Skeletal muscle cell (primary cell): ENCODE data around the gene TDRD6.
A peak's percentile ranks its signal among the peaks of the same experiment; 100 is the strongest.

Experiments used
- DNase-seq: peaks from one replicate; pipeline ENCODE4 v3.0.0-alpha.2; 2010; ENCODE audit warnings: low read depth
- H3K4me3 ChIP-seq: 2 replicates; pipeline ENCODE4 v1.5.1; 2011; ENCODE audit warnings: low read depth, mild to moderate bottlenecking, control low read depth, low read length, moderate library complexity

Gene TDRD6

DNA sequence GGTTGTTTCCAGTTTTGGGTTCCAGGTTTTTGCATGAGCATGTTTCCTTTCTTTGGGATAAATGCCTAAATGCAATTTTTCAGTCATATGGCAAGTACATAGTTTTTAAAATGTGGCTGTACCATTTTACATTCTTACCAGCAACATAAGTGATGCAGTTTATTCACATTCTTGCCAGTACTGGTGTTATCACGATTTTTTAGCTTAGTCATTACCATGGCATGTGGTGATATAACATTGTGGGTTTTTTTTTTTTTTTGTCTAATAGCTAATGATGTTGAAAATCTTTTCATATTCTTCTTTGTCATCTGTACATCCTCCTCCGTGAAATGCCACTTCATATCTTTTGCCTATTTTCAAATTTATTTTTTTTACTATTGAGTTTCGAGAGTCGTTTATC lies 2.9 kb upstream of the TDRD6 start:
- H3K4me3 ChIP-seq = no peak overlapping the region
- no peak for DNase-seq

DNA sequence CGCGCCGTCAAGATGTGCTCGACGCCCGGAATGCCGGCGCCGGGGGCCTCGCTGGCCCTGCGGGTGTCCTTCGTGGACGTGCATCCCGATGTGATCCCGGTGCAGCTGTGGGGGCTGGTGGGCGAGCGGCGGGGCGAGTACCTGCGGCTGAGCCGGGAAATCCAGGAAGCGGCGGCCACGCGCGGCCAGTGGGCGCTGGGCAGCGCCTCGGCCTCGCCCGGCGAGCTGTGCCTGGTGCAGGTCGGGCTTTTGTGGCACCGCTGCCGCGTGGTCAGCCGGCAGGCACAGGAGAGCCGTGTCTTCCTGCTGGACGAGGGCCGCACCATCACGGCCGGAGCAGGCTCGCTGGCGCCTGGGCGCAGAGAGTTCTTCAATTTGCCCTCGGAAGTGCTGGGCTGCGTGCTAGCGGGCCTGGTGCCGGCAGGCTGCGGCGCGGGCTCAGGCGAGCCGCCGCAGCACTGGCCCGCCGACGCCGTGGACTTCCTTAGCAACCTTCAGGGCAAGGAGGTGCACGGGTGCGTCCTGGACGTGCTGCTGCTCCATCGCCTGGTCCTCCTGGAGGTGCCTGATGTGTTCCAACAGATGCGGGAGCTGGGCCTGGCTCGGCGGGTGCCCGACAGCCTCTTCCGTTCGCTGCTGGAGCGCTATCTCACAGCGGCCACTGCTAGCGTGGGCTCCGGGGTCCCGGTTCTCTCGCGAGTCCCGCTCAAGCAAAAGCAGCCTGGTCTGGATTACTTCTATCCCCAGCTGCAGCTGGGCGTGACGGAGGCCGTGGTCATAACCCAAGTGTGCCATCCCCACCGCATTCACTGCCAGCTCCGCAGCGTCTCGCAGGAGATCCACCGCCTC lies 656 bp downstream of the TDRD6 start:
- DNase-seq = no peak
- H3K4me3 ChIP-seq = no peak overlapping the region

DNA sequence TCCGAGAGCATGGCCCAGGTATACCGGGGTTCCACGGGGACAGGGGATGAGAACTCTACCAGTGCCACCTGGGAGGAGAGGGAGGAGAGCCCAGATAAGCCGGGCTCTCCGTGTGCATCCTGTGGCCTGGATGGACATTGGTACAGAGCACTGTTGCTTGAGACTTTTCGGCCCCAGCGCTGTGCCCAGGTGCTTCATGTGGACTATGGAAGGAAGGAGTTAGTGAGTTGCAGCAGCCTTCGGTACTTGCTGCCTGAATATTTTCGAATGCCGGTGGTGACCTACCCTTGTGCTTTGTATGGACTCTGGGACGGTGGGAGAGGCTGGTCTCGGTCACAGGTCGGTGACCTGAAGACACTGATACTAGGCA lies 1.3 kb downstream of the TDRD6 start:
- H3K4me3 ChIP-seq = no peak overlapping the region

DNA sequence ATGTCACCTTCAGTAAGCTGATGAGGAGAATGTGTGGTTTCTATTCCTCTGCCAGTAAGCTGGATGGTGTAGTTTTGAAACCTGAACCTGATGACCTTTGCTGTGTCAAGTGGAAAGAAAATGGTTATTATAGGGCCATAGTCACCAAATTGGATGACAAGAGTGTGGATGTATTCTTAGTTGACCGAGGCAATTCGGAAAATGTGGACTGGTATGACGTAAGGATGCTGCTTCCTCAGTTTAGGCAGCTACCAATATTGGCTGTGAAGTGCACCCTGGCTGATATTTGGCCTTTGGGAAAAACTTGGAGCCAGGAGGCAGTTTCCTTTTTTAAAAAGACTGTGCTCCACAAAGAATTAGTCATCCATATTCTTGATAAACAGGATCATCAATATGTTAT lies 2.0 kb downstream of the TDRD6 start:
- no peak overlapping the region for H3K4me3 ChIP-seq
- DNase-seq = no peak

More for the DNA sequence above, 1.3 kb downstream of the TDRD6 start:
- DNase-seq = no peak

DNA sequence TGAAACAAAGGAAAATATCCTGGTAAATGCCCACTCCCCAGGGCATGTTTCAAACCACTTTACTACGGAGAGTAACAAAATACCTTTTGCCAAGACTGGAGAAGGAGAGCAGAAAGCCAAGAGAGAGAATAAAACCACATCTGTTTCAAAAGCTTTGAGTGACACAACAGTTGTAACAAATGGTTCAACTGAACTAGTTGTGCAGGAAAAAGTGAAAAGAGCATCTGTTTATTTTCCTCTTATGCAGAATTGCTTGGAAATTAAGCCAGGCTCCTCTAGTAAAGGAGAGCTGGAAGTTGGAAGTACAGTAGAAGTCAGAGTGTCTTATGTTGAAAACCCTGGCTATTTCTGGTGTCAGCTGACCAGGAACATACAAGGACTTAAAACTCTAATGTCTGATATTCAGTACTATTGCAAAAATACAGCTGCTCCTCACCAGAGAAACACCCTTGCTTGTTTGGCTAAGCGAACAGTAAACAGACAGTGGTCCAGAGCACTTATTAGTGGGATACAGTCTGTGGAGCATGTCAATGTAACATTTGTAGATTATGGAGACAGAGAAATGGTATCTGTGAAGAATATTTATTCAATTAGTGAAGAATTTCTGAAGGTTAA lies 2.6 kb downstream of the TDRD6 start:
- DNase-seq = no peak
- H3K4me3 ChIP-seq = no peak overlapping the region

DNA sequence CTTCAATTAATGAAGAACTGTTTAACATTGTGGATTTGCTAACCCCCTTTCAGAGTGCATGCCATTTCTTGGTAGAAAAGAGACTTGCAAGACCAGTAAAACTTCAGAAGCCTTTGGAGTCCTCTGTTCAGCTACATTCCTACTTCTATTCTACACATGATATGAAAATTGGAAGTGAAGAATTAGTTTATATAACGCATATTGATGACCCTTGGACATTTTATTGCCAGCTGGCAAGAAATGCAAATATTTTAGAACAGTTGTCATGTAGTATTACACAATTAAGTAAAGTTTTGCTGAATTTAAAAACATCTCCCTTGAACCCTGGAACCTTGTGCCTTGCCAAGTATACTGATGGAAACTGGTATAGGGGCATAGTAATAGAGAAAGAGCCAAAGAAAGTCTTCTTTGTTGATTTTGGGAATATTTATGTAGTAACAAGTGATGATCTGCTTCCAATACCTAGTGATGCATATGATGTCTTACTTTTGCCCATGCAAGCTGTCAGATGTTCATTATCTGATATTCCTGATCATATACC lies 3.3 kb downstream of the TDRD6 start:
- no peak overlapping the region for H3K4me3 ChIP-seq
- DNase-seq = no peak

DNA sequence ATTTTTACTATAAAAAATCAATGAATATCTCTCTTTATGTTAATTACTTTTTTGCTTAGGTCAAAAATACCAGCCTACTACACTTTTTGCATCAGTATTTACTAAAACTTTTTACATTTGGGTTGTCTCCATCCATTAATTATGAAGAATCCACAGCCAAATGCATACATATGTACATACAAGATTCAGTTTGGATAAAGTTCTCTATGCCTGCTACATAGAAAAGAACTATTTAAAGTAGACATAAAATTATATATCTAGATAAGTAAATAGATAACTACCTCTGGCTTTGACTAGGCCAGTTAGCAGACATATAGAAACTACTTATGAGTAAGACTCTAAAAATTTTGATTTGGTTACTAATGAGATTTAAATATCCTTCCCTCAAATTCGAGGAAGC lies 12.3 kb downstream of the TDRD6 start:
- DNase-seq = no peak
- H3K4me3 ChIP-seq = no peak overlapping the region

DNA sequence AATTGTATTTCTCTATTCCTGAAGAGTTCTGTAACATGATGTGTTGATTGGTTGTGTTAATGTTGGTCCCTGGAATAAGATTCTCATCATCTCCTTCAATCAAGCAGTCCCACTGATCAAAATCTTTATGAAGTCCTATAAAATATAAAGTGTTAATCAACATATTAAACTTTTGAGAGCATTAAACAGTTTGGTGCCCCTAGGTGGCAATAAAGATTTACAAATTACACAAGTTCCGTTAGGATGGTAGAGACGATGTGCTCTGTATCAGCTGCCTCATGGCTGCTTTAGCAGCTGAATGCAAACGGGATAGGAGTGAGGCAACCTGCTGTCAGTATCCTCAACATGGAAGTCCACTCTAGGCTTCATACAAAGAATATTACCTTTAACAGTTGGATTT lies 16.9 kb downstream of the TDRD6 start:
- no peak overlapping the region for H3K4me3 ChIP-seq
- no peak for DNase-seq

DNA sequence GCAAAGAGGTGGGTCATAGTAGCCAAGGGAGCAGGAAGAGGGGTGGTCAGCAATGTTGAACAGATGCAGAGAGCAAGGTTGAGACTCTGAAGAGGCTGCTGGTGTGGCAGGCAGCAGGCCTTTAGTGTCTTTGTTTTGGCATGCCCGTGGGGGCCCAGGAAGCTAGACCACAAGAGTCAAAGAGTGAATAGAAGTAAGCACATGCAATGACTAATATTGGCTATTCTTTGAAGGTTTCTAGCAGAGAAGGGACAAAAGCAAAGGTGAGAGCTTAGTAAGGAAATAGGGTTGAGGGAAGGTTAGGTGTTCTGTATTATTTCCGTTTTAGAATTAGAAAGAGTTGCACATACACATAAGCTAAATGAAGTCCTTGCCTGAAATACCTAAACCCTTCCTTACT lies 18.8 kb downstream of the TDRD6 start:
- no peak overlapping the region for H3K4me3 ChIP-seq
- no peak for DNase-seq

DNA sequence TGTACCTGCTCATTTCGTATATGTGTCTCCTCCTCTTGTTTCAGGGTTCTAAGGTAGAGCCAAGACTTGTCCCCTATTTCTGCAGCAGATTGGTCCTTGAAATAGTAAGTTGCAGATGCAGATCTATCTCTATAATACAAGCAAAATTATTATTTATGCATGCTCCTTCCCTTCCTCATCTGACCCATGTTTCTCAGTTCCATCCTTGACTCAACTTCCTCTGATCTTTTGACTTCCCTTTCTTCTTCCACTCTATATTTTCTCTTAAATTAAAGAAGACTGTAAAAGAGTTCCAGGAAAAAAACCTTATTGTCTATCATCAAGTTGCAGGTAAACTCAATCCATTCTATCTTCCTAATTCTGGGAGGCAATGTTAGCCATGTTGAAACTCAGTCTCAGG lies 23.8 kb downstream of the TDRD6 start:
- no peak overlapping the region for H3K4me3 ChIP-seq
- no peak for DNase-seq

DNA sequence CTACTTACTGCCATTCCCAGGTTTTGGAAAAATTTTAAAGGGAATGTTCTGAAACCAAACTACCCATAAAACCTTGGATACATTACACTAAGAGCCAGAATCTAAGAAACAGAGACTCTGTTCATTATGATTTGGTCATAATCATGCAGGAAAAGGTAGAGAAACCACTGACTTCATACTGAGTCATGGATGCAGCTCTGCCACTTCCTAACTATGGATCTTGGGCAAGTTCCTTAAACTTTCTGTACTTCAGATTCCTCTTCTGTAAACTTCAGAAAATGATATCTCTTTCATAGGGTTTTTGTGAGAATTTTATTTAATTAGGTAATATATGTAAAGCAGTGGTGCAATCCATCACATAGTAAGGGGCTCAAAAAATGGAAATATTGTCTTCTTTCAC lies 27.5 kb downstream of the TDRD6 start:
- DNase-seq = no peak
- H3K4me3 ChIP-seq = no peak overlapping the region

DNA sequence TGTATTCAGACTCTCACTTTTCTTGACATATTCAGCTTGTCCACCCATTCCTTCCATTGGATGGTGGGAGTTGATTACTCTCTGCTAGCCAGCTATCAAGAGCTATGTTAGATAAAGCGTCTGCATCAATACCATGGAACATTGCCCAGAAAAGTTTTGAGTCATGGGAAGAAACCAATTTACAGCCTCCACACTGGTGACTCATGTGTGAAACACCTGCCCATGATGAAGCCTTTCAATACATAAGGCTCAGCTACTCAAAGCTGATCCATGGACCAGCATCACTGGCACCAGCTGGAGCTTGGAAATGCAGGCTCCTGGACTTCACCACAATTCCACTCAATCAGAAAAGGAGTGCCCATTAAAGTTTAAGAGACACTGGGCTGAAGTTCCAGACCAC lies 31.4 kb downstream of the TDRD6 start:
- H3K4me3 ChIP-seq = no peak overlapping the region
- DNase-seq = peak; percentile 9

DNA sequence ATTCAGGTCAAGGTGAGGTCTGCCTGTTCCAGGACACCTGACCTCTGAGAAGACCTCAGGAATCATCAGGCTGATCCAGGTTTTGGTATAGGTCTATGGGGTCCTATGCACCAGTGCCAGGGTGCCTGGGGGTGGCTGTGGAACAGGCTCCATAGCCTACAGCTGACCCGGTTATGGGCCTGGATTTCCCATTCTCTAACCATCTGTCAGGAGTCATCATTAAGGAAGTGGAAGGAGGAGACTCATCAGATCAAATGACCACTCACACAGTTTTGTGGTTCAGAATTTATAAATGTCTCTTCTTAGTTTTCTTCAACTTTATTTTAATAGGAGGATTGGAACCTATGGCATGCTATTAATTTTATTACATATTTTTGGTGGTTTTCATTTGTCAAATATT lies 32.7 kb downstream of the TDRD6 start:
- H3K4me3 ChIP-seq = no peak overlapping the region
- DNase-seq = no peak

DNA sequence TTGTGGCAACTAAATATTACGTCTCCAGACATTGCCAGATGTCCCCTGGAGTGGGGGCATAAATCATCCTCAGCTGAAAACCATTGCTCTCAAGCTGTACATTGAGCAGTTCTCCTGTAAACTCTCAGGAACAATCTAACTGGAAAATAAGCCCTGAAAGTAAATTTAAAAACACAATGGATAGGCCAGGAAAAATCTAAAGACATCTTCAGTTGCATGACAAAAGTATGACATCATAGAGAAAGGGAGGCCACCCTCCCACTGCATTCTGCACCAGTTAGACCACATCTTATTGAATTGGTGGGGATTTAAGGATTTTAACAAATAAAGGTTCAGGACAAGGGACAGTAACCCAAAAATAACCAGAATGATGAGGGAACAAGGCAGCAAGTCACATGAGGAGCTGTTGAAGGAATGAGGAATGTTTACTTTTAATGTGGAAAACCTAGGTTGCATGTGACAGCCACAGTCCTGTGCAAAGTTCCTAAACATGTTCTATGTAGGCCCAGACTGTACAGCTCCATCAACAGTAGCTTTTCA lies 42.2 kb downstream of the TDRD6 start:
- no peak overlapping the region for H3K4me3 ChIP-seq
- DNase-seq = no peak

DNA sequence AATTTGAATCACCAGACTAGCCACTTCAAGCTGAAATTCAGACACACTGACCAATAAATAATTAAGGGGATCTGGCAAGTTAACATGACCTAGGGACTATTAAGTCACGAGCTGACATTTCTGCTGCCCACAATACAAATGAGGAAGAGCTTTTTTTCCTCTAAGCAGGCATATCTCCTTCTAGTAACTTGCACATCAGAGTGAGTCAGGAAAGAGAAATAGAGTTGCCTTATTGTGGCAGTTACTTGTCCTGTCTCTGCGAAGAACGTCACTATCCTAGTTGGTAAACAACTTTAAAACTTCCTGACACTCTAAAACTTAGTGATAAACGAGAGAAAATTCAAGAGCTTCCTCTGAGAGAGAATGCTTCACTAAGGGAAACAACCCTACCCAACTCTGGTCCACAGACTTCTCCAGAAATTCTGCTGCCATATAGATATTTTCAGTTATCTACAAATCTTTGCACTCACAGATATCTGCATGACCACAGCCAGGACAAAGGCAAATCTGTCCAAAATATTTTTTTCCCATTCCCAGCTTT lies 43.3 kb downstream of the TDRD6 start:
- no peak for DNase-seq
- H3K4me3 ChIP-seq = no peak overlapping the region

DNA sequence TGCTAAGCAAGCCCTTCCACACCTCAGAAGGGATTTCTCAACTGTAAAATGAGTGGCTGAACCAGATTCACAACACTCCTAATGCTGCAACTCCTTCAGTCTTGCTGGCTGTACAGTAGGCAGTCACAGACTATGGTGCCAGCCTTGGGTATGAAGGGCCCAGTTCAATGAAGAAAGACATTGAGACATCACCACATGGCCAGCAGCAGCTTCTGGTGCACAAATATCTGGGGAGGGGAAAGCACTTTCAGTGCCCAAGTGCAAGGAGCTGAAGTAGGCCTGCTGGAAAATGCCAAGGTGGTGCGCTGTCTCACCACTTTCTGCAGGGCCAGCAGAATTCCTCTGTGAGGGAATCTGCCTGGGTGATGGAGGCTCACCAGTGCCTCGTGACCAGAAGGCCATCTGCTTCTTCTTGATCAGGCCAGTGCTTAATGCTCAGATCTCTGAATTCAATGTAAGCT lies 45.7 kb downstream of the TDRD6 start:
- no peak overlapping the region for H3K4me3 ChIP-seq
- DNase-seq = no peak

DNA sequence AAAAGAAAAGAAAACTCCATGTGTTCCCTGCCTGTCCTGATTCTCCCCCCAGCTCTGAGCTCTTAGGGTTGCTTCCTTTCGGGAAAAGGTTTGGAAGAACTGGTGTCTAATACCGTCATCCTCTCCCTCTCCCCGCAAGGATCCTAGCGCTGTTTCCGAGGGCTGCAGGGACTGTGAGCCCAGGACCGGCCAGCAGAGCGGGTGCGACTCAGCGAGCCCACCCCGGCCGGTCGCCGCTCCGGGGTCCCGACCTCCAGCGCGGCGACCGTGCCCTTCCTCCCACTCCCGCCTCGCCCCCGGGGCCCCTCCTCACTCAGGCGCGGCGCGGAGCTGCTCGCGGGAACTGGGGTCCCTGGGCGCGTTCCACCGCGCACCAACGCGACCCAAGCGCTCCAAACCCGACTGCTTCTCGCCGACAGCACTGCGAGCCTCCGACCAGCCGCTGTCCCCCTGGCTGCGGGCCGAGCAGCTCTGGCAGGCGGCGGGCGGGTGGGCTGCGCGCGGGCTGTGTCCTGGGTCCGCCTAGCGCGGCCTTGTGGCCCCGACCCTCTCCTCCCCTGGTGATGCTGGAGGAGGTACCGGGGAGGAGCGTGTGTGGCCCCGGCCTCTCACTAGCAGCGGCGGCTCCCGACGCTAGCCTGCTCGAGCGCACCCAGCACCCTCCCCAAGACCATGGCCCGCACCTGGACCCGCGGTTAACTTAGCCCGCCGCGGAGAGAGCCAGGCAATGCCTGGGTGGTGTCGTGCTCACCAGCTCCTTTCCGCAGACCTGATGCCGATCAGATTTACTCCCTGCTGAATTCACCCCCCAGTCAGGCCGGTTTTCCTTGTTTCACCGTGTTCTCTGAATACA lies 47.4 kb downstream of the TDRD6 start, which contains the start of gene PLA2G7:
Gene PLA2G7, minus strand, starts transcription at position 509 of the 853 bp plus-strand sequence. CDS start 12,484 bp downstream, outside the sequence.
- DNase-seq = no peak

DNA sequence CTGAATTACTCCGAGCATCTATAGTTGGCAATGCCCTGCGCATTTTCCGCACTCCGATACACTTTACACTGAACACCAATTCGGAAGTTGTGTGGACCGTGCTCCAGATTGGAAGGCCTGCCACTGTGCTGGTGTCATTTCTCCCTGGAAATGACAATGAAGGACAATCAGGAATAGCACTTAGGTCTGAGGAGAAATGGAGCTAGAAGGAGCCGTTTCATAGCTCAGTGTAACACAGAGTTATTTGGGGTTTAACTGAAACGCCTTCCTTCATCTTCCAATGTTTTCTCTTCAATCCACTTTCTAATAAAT lies 48.0 kb downstream of the TDRD6 start:
- no peak overlapping the region for H3K4me3 ChIP-seq
- DNase-seq = no peak

More for the DNA sequence above, 47.4 kb downstream of the TDRD6 start, which contains the start of gene PLA2G7:
- peak within 1 kb of the TSS; percentile 34 for H3K4me3 ChIP-seq

DNA sequence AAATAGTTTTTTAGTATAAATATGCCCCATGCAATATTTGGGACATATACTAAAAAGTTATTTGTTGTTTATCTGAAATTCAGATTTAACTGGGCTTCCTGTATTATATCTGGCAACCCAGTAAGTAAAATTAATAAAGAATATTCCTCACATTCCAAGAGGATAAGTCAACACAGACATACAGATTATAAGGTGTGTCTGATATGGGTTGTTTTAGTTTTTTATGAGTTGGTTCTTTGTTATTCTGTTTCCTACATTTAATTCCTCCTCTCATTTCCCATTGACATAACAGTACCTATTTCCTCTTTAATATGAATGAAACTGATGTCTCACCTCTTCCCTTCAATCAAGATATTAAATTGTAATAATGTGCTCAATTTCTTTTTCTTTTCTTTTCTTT lies 49.2 kb downstream of the TDRD6 start:
- no peak for DNase-seq

More for the DNA sequence above, 49.2 kb downstream of the TDRD6 start:
- H3K4me3 ChIP-seq = no peak overlapping the region
